CD4-positive, alpha-beta T cell treated with Interleukin-2 at 100 ng/mL for 4 hours (primary cell): ENCODE measurements around the gene PLCXD3.

Source experiments
- DNase-seq: peaks from one replicate; pipeline ENCODE4 v3.0.0-alpha.2; 2020; ENCODE audit warnings: low spot score

PLCXD3 gene, protein sequence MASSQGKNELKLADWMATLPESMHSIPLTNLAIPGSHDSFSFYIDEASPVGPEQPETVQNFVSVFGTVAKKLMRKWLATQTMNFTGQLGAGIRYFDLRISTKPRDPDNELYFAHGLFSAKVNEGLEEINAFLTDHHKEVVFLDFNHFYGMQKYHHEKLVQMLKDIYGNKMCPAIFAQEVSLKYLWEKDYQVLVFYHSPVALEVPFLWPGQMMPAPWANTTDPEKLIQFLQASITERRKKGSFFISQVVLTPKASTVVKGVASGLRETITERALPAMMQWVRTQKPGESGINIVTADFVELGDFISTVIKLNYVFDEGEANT

DNA sequence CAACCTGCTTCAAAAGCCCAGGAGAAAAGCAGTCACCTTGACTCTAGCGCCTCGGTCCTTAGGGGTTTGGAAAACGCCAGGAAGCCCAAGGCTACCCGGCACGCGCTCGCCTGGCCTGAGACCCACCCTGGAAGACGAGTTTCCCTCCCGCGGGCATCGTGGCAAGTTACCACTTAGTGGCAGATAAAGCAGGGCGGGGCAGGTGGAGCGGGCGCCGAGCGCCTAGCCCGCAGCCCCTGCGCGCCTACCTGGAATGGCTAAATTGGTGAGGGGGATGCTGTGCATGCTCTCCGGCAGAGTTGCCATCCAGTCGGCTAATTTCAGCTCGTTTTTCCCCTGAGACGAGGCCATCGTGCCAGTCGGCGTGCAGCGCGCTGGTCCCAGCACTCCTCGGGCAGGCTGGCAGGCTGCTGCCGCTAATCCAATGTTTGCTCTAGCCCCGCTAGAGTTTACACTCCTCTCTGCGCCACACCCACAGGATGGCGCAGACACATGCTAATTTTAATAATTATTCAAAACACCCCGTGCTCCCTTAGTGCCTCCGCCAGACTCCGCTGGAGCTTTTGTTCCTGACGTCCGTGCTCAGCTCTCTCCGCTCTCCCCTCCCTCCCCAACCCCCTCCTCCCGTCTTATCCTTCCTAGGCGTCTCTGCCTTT is at the start of gene PLCXD3:
PLCXD3 (minus strand) TSS at position 426 of the 656 bp plus-strand sequence; CDS start at position 351, 75 bp downstream.
- no peak for DNase-seq

DNA sequence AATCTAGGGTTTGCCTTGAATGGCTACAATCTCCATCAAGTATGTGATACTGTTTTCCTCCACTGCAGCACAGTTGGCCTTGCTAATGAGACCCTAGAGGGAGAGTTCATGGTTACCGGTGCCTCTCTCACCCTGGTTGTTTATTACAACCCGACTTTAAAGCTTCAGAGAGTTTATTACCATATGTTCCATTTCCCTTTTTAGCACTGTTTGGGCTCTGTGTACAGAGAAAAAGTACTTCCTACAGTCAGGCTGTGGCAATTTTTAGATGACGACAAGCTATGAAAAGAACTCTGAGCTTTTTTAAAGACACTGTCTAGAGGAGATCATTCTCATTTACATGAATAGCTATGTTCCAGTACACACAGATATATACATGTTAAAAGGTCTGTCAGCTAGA is 48.8 kb upstream of the PLCXD3 start:
- DNase-seq = no peak

DNA sequence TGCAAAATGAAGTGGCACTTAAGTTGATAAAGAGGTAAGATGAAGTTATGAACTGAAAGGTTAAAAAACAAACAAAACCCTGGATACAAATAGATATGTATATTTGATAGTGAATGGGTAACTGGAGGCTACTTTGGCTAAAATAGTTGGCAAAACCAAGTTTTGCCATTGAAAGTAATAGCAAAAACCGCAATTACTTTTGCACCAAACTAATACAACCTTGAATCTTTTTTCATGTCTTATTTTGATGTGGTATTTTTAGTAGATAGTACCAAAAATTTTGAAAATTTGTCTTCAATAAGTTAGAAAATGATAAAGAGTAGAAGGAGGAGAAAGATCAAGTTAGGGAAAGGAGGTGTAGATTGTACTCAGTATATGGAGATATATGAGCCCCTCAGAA is 47.9 kb upstream of the PLCXD3 start:
- no peak for DNase-seq

DNA sequence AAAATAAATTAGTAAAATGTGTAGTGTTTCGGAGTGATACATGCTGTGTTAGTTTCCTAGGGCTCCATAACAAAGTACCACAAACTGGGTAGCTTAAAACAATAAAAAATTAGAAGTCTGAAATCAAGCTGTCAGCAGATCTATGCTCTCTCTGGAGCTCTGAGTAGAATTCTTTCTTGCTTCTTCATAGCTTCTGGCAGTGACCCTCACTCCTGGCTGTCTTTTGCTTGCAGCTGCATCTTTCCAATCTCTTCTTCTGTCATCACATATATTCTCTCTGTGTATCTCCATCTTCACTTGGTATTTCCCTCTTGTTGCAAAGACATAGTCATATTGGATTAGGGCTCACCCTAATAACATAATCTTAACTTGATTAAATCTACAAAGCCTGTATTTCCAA is 37.6 kb upstream of the PLCXD3 start:
- no peak for DNase-seq

DNA sequence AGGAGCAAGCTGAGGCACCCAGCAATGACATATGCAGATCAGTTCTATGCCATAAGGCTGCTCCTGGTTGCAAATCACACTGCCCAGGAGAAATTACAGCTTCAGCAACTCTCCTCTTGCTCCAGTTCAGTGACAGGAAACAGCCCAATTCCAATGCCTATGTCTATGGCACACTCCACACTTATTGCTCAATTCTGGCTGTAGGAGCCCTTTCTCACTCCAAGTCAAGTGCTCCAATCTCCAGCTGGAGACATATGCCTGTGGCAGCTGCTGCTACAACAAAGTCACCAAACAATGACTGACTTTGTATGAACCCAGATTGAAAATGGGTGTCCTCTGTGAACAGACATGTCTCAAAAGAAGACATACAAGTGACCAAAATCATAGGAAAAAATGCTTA is 31.8 kb upstream of the PLCXD3 start:
- DNase-seq = no peak

DNA sequence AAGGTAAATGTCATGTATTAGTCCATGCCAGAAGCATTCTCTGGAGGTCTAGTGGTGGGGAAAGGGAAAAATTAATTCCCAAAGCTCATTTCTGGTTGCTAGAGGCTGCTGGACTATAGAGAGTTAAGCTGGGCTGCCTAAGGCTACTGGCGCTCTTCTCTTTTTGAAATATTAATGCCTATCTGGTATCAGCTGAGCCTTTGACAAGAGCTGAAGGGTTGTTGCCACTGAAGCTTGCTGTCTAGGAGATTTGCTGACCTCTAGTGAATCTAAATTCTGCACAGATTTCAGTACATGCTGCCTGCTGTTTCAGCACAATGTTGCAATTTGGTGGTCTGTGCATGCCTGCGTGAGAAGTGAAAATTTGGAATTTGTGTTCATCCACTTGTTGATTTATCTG is 29.1 kb upstream of the PLCXD3 start:
- no peak for DNase-seq

DNA sequence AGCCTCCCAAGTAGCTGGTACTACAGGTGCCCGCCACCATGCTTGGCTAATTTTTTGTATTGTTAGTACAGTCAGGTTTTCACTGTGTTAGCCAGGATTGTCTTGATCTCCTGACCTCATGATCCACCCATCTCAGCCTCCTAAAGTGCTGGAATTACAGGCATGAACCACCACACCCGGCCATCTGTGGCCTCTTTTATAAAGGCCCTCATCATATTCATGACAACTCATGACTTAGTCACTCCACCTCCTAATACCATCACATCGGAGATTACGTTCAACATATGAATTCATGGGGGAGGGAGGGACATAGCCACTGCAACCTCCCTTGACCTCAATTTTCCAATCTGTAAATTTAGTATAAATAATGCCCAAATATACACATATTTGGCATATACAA is 27.2 kb upstream of the PLCXD3 start:
- DNase-seq = no peak

DNA sequence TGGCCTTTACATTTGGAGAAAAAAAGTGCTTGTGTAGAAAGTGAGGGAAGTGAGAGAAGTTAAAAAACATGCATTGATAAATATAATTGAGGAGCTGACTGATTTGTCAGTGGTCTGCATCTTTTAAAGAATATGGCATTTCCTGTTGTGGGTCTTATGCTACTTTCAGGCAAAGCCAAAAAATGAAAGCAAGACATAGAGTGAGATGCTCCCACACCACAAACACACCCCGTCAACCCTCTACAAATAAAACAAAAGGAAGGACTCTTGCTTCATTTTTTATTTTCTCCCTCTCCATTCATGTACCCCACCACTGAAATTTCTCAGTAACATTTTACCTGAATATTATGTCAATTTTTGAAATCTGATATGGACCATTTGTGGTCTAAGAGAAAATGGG is 22.1 kb upstream of the PLCXD3 start:
- DNase-seq = no peak

DNA sequence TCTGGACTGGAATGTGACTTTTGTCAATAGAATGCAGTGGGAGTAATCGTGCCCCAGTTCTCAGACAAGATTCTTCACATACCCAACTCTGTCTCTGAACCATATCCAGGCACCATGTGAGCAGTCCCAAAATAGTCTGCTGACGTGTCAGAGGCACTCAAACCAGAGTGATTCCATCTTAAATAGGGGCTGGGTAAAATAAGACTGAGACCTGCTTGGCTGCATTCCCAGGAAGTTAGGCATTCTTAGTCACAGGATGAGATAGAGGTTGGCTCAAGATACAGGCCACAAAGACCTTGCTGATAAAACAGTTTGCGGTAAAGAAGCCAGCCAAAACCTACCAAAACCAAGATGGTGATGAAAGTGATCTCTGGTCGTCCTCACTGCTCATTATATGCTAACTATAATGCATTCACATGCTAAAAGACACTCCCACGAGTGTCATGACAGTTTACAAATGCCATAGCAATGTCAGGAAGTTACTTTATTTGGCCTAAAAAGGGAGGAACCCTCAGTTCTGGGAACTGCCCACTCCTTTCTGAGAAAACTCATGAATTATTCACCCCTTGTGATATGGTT is 16.9 kb upstream of the PLCXD3 start:
- no peak for DNase-seq

DNA sequence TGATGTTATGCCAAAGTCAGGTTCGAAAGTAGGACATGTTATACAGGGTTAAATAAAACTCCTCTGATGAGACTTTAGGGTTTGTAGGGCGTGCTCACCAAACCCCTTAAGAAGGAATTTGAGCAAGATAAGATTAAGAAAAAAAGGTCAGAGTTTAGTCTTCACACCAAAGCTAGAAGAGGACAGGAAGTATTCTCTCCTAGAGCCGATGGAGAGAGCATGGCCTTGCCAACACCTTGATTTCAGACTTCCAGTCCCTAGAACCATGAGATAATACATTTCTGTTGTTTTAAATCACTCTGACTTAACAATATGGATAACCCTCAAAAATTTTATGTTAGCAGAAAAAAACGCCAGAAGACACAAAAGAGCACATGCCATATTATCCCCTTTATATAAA is 16.3 kb upstream of the PLCXD3 start:
- DNase-seq = no peak

DNA sequence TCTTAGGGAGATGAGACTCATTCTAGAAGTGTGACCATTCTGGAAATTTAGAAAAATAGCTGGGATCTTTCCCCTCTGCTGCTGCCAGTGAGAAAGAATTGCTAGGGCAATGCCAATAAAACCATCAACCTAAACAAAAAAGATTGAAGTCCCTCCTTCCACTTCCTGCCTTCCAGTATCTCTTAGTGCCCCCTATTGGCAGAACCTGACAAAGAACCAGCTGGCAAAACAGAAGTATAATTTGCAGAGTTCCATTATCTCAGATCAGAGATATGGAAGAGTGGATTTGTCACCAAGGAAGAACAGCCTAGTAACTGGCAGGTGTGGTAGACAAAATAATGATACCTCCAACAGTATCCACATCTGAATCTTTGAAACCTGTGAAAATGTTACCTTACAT is 13.8 kb upstream of the PLCXD3 start:
- no peak for DNase-seq

DNA sequence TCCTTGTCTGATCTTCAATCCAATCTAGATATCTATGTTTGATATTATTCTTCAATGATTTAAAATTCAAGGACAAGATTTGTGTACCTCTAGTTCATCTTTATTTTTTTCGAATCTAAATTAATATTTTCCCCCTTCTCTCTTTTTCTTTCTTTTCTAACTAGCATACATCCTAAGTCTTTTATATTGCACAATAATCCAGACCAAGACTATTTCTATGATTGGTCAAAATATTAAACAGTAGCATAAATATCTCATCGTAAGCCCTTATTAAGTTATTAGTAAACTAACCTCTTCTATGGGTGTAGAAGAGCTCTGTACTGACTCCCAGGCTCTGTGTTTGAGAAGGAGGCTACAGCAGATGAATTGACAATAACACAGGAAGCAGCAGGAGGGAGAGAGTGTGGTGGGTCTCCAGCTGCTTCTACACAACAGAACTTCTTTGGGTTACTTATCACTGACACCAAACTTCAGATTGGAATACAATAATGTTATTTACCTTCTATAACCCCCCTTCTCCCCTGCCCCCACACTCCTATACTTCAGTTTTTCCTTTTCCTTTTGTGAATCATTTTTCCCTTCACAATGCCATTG is 11.9 kb upstream of the PLCXD3 start:
- DNase-seq = no peak

DNA sequence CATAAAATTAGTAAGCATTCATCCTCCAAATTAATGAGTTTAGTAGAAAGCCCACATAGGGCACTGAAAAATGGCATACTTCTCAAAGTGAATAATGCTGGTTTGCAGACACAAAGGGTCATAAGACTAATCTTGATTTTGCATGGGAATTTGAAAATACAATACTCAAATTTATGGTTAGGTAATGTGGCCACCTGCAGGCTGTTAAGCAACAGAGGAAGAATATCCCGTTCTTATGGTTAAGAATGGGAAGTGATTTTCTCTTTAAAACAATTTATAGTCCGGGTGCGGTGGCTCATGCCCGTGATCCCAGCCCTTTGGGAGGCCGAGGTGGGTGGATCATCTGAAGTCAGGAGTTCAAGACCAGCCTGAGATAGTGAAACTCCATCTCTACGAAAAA is 9.4 kb upstream of the PLCXD3 start:
- no peak for DNase-seq

DNA sequence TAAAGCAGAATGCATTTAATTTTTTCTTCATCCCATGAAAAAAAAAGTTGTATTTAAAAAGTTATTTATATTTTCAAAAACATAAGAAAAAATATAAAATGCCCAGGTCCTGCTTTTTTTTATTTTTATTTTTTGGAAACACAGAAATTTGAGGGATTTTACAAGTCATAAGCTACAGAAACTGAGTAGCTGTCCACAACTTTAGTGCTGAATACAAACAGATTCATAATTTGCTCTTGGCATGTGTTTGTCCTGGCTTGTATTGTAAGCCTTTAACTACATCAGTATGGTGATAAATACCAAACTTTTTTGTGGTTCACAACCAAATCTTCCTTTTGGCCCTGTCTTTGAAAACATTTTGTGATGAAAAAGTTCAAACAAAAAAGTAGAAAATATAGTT is 7.5 kb upstream of the PLCXD3 start:
- no peak for DNase-seq

DNA sequence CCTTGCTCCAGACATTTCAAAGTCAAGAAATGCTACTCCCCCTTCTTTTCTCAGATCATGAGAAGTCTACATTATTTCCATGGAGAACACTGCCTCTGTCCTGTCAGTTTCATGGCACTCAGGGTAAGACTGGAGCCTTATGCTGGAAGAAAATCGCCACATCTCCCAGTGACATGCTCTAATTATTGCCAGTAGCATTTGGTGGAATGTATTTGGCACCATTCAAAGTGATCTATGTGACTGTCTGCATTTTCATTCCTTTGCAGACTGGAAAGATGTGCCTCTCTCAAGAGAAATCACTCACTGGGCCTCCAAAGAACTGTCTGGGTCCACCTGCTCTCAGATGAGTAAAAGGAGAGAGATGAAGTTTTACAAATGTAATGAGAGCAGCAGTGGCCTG is 840 bp upstream of the PLCXD3 start:
- DNase-seq = no peak

DNA sequence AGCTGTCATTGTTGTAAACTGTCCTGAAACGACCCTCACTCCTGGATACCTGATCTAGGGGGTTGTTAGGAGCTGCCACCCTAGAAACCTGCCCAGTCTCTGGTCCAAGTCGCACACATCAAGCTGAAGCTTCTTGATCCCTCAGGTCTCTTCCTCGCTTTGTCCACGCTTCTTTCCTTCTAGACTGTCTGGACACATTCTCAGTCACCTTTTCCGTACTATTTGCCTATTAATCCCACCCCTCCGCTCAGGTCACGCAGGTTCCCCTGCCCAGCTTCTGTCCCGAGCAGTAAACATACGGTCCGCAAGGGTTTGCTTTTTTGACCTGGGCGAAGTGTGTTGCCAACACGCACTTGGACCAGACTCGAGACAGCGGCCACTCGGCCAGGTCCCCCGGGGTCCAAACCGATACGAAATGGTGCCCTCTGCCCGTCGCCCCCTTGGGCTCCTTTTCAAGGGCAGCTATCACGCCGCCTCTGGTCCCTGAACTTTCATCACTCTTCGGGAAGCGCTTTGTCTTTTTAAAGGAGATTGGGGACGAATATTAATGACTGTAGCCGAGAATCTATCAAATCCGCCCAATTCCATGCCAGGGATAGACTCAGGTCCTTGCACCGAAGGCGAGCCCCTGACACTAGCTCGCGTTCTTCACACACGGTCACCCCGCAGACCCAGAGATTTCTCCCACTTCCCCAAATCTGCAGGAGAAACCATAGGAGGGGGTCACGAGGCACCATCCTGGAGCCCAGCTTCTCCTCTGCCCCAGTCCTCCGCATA is 814 bp downstream of the PLCXD3 start:
- no peak for DNase-seq

DNA sequence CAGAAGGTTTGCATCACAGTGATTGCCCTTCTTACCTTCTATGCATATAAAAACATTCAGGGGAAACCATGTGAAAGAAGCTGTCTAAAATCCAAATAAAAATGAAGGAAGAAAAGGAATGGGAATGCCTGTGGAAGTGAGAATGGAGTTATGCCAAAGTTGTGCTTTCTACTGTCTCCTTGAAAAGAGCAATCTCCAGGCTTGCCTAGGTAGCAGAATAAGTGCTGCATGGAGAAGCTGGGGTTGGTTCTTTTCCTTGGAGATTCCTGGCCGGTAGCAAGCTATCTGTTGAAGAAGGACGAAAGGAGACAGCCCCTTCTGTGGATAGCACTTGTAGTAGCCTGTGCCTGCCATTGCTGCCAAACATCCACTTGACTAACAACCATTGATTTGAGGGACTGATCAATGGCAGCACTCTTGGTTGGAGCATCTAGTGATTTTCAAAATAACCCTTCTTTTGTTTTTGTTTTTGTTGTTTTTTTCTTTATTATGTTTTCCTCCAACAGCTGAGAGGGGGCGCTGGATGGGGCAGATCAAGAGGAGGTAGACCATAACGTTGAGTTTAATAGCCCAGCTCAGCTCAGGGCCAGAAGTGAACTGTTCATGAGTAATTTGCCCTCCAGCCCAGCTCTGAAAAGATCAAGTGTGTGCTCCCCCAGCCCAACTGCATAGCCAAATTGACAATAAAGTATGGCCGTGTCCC is 1.6 kb downstream of the PLCXD3 start:
- no peak for DNase-seq

DNA sequence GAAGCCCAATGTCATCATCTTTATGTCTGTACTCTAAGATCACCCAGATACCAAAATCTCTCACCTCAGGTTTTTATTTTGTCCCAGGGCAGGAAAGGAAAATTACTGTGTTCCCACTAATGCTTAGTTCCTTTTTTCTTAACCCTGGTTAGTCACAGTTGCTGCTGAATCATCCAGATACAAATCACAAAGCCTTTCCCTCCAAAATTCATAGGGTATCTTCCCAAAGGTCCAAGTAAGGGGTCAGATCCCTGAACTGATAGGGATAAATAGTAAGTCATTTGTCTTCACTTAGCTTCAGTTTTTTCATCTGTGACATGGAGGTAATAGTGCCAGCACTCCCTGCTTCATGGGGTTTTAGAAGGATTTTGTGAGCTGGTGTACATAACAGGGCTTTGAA is 2.2 kb downstream of the PLCXD3 start:
- DNase-seq = no peak

DNA sequence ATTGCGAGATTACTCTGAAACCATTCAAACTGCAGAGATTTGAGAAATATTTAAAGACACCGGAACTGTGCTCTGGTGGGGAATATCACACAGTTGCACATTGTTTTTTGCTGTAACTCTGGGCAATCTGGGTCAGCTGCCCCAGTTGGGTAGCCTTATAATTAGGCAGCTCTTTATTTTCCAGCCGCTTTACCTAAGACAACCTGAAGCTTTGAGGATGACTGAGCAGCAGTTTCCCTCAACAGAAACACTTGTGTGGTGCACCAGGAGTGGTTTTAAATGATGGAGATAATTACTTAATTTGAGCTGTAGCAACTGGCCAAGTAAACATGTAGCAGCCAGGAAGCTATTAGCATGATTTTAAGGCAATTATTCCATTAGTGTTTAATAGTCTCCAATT is 2.9 kb downstream of the PLCXD3 start:
- DNase-seq = no peak

DNA sequence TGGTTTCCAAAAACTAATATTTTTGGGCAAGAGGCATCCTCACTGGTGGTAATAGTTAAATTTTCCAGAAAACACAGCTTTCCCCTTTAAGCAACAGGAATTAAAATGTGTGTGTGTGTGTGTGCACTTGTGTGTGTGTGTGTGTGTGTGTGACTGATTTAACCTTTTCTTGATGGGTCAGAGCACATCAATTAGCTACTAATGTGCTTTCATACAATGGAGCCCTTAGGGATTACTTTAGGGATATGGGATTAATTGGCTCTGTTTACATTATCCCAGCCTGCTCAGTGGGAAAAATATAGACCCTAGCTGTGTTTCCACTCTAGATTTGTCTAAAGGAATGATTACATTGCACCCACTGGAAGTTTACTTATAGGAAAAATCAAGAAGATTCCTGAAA is 6.5 kb downstream of the PLCXD3 start:
- no peak for DNase-seq

DNA sequence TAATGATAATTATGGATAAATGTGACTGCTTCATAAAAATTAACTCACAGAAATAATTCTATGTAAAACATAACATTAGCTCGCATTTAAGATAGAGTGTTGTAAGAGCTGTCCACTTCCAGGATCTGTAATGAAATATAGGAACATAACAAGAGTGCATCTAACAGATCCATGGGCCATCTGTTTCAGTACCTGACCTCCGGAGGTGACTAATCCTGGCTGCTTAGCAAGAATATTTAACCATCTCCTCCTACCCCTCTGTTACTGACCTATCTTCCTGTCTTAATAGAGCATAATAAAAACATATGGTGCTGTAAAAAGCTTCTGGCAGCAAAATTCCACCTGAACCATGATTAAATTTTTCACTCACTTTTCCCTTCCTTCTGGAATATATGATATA is 7.1 kb downstream of the PLCXD3 start:
- no peak for DNase-seq
